ENCODE measurements around the gene KIFC1. TPM values are rescaled to one million over a fixed set of nuclear protein-coding genes. Genes with fewer than 3 reads are reported as not detected.

KIFC1 gene
- total RNA-seq, 1 experiment from 2014 or later: 81.8 TPM

- in situ Hi-C loops (cut with HindIII; ENCODE audit: low pct_unique_long_range_greater_than_20kb, low sequenced_read_pairs) (no loop called here), intact Hi-C loops (cut with micrococcal nuclease; ENCODE audit: unreplicated experiment) (loop anchor here (10.0 kb wide), 1 partner anchor 116 kb away; no protein-coding TSS in a partner anchor)
- Histone ChIP-seq H3K4me1 (ENCODE audit: control insufficient read depth, insufficient read depth, low read length) (peaks cover 5% of the 10 kb centered on the region; the same call in 1 of the 2 replicates), H3K27ac (ENCODE audit: low read length) (no peak overlapping the region), H3K9me3 (ENCODE audit: control insufficient read depth, insufficient read depth, low read depth, low read length) (no peaks in the 10 kb centered on the region), H3K27me3 (ENCODE audit: control insufficient read depth, insufficient read depth, low read length) (no peaks in the 10 kb centered on the region), H3K36me3 (ENCODE audit: control insufficient read depth, insufficient read depth, low read length) (no peaks in the 10 kb centered on the region), H3K4me3 (ENCODE audit: low read depth in 2 of 2, low read length in 2 of 2) (no peak overlapping the region)
- no TSS peak for BruUV-seq (replicated peaks)
- ATAC-seq: no peak
- no peak for DNase-seq (ENCODE audit: low read depth, low spot score)
- no peak for TF ChIP-seq REST (IDR thresholded peaks at IDR 0.05; ENCODE audit: insufficient read depth in 1 of 2, low read depth in 2 of 2, low read length in 1 of 2)
- TF ChIP-seq CTCF (IDR thresholded peaks at IDR 0.05): no peak
- TF ChIP-seq SIN3A (IDR thresholded peaks at IDR 0.05; ENCODE audit: borderline replicate concordance, insufficient read depth, low read depth, low read length): no peak
- TF ChIP-seq TCF7L2 (IDR thresholded peaks at IDR 0.05; ENCODE audit: low read depth, low read length): no peak
- no peak for TF ChIP-seq POLR2AphosphoS5 (IDR thresholded peaks at IDR 0.05; ENCODE audit: low read depth, low read length)
- POLR2A ChIA-PET: no interaction called here
- CTCF ChIA-PET: no interaction called here
These were observed 67.6 kb downstream of the KIFC1 start for GRCh38 chr6:33459226-33459625.

Small RNA genes lying within 50 kb of the gene (microRNA-seq; reads per million reads assigned to microRNA genes)
- gene MIR5004 (ENCODE audit: unreplicated experiment): not detected

Other genes starting within 250 kb of the KIFC1 start
- gene COL11A2, start 199.4 kb upstream of the KIFC1 start, total RNA-seq (2021; ENCODE audit: unreplicated experiment): 0.57 TPM
- 27.4 TPM for gene RXRB, start 191.2 kb upstream of the KIFC1 start, total RNA-seq (2021; ENCODE audit: unreplicated experiment)
- 135 TPM for gene SLC39A7, start 191.0 kb upstream of the KIFC1 start, total RNA-seq (2021; ENCODE audit: unreplicated experiment)
- gene HSD17B8, start 187.2 kb upstream of the KIFC1 start, total RNA-seq (2021; ENCODE audit: unreplicated experiment): 7.4 TPM
- 33.7 TPM for gene RING1, start 183.3 kb upstream of the KIFC1 start, total RNA-seq (2021; ENCODE audit: unreplicated experiment)
- 77.7 TPM for gene VPS52, start 119.9 kb upstream of the KIFC1 start, total RNA-seq (2021; ENCODE audit: unreplicated experiment)
- 1,987 TPM for gene RPS18, start 119.7 kb upstream of the KIFC1 start, total RNA-seq (2021; ENCODE audit: unreplicated experiment)
- 6.0 TPM for gene B3GALT4, start 114.7 kb upstream of the KIFC1 start, total RNA-seq (2021; ENCODE audit: unreplicated experiment)
- 80.6 TPM for gene WDR46, start 102.6 kb upstream of the KIFC1 start, total RNA-seq (2021; ENCODE audit: unreplicated experiment)
- 101 TPM for gene PFDN6, start 102.2 kb upstream of the KIFC1 start, total RNA-seq (2021; ENCODE audit: unreplicated experiment)
- gene RGL2, start 92.9 kb upstream of the KIFC1 start, total RNA-seq (2021; ENCODE audit: unreplicated experiment): 84.4 TPM
- 246 TPM for gene TAPBP, start 77.7 kb upstream of the KIFC1 start, total RNA-seq (2021; ENCODE audit: unreplicated experiment)
- gene ZBTB22, start 74.1 kb upstream of the KIFC1 start, total RNA-seq (2021; ENCODE audit: unreplicated experiment): 16.0 TPM
- gene DAXX, start 68.9 kb upstream of the KIFC1 start, total RNA-seq (2021; ENCODE audit: unreplicated experiment): 77.6 TPM
- 51.6 TPM for gene PHF1, start 19.2 kb downstream of the KIFC1 start, total RNA-seq (2021; ENCODE audit: unreplicated experiment)
- gene CUTA, start 26.3 kb downstream of the KIFC1 start, total RNA-seq (2021; ENCODE audit: unreplicated experiment): 338 TPM
- gene SYNGAP1, start 28.2 kb downstream of the KIFC1 start, total RNA-seq (2021; ENCODE audit: unreplicated experiment): 29.0 TPM
- gene ZBTB9, start 62.8 kb downstream of the KIFC1 start, total RNA-seq (2021; ENCODE audit: unreplicated experiment): 17.6 TPM
- 31.5 TPM for gene BAK1, start 188.5 kb downstream of the KIFC1 start, total RNA-seq (2021; ENCODE audit: unreplicated experiment)
- gene ITPR3, start 229.5 kb downstream of the KIFC1 start, total RNA-seq (2021; ENCODE audit: unreplicated experiment): 65.8 TPM